Hepatocyte (in vitro differentiated cells): ENCODE measurements around the gene SH3PXD2B.

Experiments used
- EZH2phosphoT487 ChIP-seq: fragments of 200-600 bp; sonication (generic); IDR thresholded peaks from one replicate; pipeline ENCODE4 v1.6.1; 2018; ENCODE audit warnings: antibody characterized with exemption, mild to moderate bottlenecking, low read depth, moderate library complexity; ENCODE audit not compliant: unreplicated experiment, severe bottlenecking
- TF ChIP-seq, protein P1 (sequence below): fragments of 200-600 bp; sonication (generic); IDR thresholded peaks from 2 replicates; pipeline ENCODE4 v1.5.1; 2016; ENCODE audit warnings: antibody characterized with exemption, mild to moderate bottlenecking; ENCODE audit not compliant: poor library complexity

DNA sequence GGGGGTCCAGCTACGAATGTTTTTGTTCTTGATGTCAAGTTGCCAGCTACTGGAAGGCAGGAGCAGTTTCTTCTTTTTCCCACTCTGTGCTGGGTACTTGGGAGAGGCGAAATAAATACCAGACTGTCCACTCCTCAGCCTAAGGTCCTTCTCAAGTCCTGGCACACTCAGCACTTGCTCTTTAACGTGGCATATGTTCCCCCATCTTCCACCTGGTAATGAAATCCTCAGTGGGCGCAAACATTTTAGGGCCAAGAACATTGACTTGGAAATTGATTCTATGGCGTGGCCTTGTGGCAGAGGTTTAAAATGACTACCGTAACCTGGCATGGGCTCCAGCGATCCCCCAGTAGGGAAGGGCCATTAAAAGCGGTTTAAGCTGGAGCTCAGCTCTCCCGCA, 119.7 kb downstream of the SH3PXD2B start:
- TF ChIP-seq, protein P1, sequence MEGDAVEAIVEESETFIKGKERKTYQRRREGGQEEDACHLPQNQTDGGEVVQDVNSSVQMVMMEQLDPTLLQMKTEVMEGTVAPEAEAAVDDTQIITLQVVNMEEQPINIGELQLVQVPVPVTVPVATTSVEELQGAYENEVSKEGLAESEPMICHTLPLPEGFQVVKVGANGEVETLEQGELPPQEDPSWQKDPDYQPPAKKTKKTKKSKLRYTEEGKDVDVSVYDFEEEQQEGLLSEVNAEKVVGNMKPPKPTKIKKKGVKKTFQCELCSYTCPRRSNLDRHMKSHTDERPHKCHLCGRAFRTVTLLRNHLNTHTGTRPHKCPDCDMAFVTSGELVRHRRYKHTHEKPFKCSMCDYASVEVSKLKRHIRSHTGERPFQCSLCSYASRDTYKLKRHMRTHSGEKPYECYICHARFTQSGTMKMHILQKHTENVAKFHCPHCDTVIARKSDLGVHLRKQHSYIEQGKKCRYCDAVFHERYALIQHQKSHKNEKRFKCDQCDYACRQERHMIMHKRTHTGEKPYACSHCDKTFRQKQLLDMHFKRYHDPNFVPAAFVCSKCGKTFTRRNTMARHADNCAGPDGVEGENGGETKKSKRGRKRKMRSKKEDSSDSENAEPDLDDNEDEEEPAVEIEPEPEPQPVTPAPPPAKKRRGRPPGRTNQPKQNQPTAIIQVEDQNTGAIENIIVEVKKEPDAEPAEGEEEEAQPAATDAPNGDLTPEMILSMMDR = no peak
- no peak for TF ChIP-seq EZH2phosphoT487
